Stimulated activated CD8-positive, alpha-beta memory T cell treated with anti-CD3 and anti-CD28 coated beads, Interleukin-2, amount 100 ng/mL, for 48 hours (primary cell): ENCODE data around the gene FHOD3.
"Not testable (repeated sequence)": the region's sequence is repeated elsewhere in the genome, so short reads cannot be mapped to it uniquely, and the experiment has no call there.

Source experiments
- DNase-seq, 2 donors: peaks; one replicate each; pipeline ENCODE4 v3.0.0-alpha.2; 2020; ENCODE audit warnings: low read depth in 2 of 2

Gene FHOD3

DNA sequence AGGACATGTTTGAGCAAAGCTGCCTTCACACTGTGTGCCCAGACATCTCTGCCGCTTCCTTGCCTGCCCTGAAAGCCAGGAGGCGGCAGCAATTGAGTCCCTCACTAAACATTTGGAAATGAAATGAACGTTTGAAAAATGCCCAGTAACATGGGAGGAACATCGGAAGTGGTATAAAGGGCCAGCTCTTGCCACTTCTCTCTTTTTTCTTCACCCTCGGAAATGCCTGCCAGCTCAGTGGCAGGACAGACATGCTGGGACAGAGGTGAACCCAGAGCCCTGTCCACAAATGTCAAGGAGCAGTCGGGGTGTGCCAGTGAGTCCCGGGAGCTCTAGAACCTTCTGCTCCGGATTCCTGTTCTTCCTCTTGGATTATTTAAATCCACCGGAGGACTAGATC lies 485.2 kb downstream of the FHOD3 start:
- DNase-seq, result no peak

DNA sequence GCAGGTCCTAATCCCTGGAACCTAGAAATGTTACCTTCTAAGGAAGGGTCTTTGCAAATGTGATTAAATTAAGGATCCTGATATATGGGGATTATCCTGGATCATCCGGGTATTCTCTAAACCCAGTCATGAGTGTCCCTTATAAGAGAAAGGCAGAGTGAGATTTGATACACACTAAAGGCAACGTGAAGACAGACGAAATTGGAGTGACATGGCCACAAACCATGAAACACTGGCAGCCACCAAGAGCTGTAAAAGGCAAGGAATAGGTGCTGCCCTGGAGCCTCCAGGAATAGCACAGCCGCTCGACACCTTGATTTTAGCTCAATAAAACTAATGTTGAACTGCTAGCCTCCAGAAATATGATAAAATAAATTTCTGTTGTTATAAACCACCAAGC lies 486.3 kb downstream of the FHOD3 start:
- DNase-seq, result no peak

DNA sequence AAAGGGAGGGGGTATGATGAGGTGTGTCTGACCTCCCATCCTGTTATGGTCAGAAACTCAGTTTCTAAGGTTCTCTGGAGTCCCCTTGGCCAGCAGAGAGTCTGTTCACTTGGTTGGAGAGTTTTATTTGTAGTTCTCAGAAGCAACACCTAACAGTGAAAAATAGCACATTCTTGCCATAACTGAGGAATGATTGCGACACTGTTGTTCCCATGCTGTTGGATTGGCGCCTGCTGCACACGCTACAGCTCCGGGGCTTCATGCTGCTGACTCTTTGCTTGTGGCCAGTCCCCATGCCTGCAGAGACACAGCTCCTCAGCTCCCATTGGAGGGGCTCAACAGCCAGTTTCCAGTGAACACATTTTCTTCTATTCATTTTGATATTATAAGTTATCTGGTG lies 489.2 kb downstream of the FHOD3 start:
- no peak for DNase-seq

DNA sequence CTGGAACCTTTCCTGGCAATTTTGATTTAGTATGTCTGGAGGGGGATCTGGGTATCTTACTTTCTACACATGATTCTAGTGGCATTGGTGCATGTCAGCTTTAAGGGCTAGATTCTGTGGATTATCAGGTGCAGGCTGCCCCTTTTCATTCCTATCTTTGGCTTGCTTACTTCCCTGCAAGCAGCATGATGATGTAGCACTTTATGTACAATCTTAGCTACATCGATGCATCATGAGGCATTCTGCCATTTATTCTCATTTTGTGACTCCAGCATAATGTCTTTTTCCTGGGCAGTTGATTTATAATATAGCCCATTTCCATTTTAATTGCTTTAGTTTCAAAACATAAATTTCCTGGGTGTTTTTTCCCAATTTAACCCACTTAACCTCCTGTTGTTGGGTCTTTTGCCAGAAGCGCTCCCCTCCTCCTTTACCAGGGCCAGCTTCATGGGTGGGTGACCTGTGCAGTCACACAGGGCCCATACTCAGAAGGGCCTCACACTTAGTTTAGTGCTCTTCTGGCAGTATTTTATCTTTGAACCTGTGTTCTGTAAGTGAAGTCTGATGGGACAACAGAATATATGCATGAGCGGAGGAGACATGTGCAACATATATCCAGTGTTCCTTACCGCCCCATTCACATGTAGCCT lies 495.2 kb downstream of the FHOD3 start:
- no peak for DNase-seq

DNA sequence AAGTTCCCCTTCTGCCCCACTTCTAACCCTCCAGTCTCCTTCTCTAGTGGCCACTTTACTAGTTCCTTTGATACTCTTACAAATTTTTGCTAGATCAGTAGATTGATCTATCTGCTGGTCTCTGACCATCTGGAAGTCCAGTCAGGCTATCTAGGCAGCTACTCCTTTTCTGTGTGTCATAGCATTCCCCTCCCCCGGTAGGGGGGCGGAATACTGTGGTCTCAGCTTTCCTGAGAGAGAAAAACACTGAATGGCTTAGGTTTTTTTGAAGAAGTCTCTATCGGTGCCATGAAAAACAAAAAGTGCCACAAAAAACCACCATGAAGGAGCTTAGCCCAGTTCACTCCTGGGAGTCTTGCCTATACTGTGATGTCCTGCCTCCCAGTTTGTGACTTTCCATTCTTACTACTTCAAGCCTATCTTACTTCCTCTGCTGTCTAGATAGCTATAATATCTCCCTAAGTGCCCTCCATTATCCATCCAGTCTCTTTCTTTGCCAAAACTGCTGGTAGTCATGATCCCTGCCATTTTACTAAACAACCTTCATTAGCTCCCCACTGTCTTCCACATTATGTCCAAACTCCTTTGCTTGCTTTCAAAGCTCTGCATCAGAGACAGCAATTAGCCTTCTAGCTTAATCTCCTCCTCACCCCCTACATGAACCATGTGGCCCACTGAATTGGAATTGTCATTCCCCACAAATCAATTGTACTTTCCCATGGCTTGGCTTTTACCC lies 501.4 kb downstream of the FHOD3 start:
- DNase-seq, result no peak

- no peak for DNase-seq
These were observed 507.6 kb downstream of the FHOD3 start for GRCh38 chr18:36805105-36805504.

DNA sequence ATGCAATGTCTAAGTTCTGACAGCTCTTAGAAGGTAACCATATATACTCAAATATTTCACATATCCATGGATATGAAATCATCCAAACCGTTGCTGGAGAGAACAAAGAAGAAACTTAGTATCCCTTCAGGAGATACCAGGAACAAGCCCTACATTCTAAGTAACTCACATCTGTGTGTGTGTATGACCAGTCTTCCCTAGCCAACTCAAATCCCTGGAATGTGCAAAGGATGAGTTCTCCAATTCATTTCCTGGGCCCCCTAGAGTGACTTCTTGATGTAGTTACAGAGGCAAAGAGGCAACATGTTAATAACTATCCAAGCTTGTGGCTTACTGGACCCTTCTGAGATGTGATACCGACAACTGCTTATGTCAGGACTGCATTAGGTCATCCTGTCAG lies 511.2 kb downstream of the FHOD3 start:
- no peak for DNase-seq

GRCh38 chr18:36809590-36810381 lies 512.3 kb downstream of the FHOD3 start:
- DNase-seq, result no peak

GRCh38 chr18:36811430-36811829 lies 513.9 kb downstream of the FHOD3 start:
- no peak for DNase-seq

DNA sequence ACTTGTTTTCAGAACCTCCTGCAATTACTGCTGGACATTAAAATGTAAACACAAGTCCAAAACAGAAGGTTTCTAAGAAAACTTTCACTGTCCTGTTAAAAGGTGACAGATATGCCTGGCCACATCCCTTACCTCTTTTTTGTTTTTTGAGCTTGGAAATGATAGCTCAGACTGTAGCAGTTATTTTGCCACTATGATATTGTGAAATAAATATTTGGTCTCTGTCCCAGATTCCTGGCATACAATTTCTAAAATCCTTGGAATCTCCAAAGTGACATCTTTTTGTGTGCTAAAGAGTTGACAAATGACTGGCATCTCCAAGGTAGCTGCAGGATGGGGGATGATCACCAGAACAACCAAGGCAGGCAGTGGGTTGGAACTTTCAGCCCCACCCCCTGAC lies 514.4 kb downstream of the FHOD3 start:
- DNase-seq, result no peak

GRCh38 chr18:36812678-36813077 lies 515.2 kb downstream of the FHOD3 start:
- no peak for DNase-seq

DNA sequence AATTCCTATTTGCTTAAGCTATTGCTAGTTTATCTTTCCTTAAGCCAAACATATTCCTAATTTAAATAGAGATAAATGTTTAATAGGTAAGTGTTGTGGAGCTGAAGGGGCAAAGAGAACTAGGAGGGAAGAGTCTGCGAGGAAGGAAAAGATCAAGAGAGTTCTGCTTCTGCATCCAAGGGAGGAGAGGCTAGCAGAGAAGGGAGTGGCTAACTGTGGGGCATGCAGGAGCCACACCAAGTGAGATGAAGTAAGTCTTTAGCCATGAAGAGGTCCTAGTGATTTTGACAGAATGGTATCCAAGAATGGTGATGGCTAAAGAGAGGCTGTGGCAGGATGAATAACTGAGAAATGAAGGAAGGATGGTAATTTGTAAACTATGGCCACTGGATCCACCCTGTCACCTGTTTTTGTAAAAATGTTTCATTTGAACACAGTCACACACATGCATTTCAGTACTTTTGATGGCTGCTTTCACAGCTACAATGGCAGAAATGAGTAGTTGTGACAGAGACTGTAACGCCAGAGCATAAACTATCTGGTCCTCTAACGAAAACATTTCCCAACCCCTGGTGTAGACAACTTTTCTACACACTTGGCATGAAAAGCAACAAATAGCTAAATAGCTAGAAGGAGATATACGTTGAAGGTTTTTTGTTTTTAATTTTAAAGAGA lies 515.7 kb downstream of the FHOD3 start:
- no peak for DNase-seq

GRCh38 chr18:36813824-36814223 lies 516.3 kb downstream of the FHOD3 start:
- no peak for DNase-seq

GRCh38 chr18:36814994-36815393 lies 517.5 kb downstream of the FHOD3 start:
- no peak for DNase-seq

GRCh38 chr18:36816096-36816495 lies 518.6 kb downstream of the FHOD3 start:
- not testable (repeated sequence) for DNase-seq

GRCh38 chr18:36817039-36817438 lies 519.5 kb downstream of the FHOD3 start:
- no peak for DNase-seq

- DNase-seq, result no peak
These were observed 521.1 kb downstream of the FHOD3 start for GRCh38 chr18:36818652-36819051.

- no peak for DNase-seq
These were observed 522.1 kb downstream of the FHOD3 start for GRCh38 chr18:36819621-36820020.

DNA sequence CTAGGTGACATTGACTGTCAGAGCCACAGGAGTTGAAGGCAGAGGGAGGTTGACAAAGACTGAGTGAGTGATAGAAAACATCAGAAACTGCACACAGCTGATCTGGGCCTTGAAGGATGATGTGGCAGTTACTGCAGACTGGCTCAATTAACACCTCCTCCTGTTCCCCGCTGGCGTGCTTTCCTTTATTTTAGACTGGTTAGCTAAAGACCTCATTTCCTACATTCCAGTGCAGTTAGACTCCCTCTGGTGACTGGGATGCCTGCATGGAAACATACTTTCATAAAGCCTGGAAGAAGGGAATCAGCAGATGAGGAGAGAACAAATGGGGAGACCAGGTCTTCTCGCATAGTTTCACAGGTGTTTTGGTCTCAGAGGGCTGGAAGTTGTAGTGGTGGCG lies 524.2 kb downstream of the FHOD3 start:
- no peak for DNase-seq

DNA sequence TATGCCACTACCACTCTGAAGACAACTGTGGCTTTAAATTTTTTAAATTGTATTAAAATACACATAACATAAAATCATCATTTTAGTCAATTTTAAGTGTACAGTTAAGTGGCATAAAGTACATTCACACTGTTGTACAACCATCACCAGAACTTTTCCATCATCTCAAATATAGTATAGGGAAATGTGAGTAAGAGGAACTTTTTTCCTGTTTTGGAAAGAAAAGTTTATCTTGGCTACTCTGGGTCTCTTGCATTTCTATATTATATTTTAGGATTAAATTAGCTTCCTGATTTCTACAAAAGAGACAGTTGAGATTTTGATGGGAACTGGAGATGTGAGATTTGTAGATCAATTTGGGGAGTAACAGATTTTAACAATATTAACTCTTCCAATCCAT lies 528.0 kb downstream of the FHOD3 start:
- DNase-seq, result no peak

- no peak for DNase-seq
These were observed 529.0 kb downstream of the FHOD3 start for GRCh38 chr18:36826556-36826955.

DNA sequence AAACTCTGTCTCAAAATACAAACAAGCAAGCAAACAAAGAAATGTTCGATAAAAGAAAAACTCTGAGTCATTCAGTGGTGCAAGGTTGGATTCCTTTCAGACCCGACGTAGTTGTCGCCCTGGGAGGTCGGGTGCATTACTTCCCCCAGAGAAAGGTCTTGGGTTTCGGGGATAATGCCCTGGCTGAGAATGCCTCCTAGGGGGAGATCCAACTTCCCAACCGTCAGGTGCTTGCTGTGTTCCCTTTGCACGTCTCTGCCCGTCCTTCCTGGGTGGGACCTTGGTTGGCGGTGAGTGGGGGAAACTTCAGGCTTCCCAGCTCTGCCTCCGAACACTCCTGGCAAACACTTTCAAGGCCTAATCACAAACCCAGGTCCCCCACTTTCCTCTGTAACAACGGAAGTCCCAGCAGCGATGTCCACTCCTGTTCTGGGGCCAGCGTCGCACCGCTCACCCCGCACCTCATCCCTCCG lies 530.7 kb downstream of the FHOD3 start:
- no peak for DNase-seq
